IMR-90 (cell line): Measurements from ENCODE around the gene LDLRAD4. TPM values are rescaled to one million over a fixed set of nuclear protein-coding genes. Genes with fewer than 3 reads are reported as not detected.
A peak's percentile ranks its signal among the peaks of the same experiment; 100 is the strongest.

Experiments used
- ATAC-seq: fragments of 200-7000 bp; cut with Tn5 transposase; 2 replicates; pipeline ENCODE4 v1.9.1; 2020; ENCODE audit warnings: low read depth, mild to moderate bottlenecking, moderate library complexity
- BruUV-seq: library from RNA; stranded (reverse); fragments of 400-500 nt; replicated peaks from 2 replicates; lab custom pipeline; 2021; lab: Mats Ljungman, UMichigan
- CTCF ChIA-PET: fragments of 300-600 bp; formaldehyde crosslinking; extraction: SDS; loops from one replicate; lab custom pipeline; 2021; ENCODE audit warnings: antibody characterized with exemption; lab: Yijun Ruan, JAX
- POLR2A ChIA-PET: fragments of 300-600 bp; sonication (Branson Sonifier 250); formaldehyde crosslinking; loops from one replicate; lab custom pipeline; 2022; ENCODE audit warnings: antibody characterized with exemption; ENCODE audit not compliant: unreplicated experiment; lab: Charles Lee
- DNase-seq: peaks from one replicate; pipeline ENCODE4 v3.0.0; 2013
- H2AFZ ChIP-seq: replicated peaks from 2 replicates; pipeline ENCODE3; 2013; ENCODE audit warnings: low read length, mild to moderate bottlenecking; ENCODE audit not compliant: poor library complexity
- H2AK5ac ChIP-seq: 2 replicates; pipeline ENCODE4 v1.6.1; 2013; ENCODE audit warnings: low read depth, low read length, inconsistent platforms
- H2AK9ac ChIP-seq: replicated peaks from 2 replicates; pipeline ENCODE3; 2013; ENCODE audit warnings: mild to moderate bottlenecking, low read depth, low read length, moderate library complexity; ENCODE audit not compliant: poor library complexity
- H2BK120ac ChIP-seq: 2 replicates; pipeline ENCODE4 v1.6.1; 2013; ENCODE audit warnings: low read depth, low read length, inconsistent platforms
- H2BK15ac ChIP-seq: 3 replicates; pipeline ENCODE4 v1.6.1; 2013; ENCODE audit warnings: low read depth, low read length, inconsistent platforms
- H2BK20ac ChIP-seq: 2 replicates; pipeline ENCODE4 v1.6.1; 2013; ENCODE audit warnings: low read depth, mild to moderate bottlenecking, inconsistent platforms, low read length, moderate library complexity
- H2BK5ac ChIP-seq: 2 replicates; pipeline ENCODE4 v1.6.1; 2013; ENCODE audit warnings: mild to moderate bottlenecking, low read depth, low read length, inconsistent platforms; ENCODE audit not compliant: poor library complexity, severe bottlenecking
- H3K14ac ChIP-seq: replicated peaks from 2 replicates; pipeline ENCODE4 v1.6.1; 2013; ENCODE audit warnings: low read depth, low read length, inconsistent platforms
- H3K18ac ChIP-seq: 2 replicates; pipeline ENCODE4 v1.6.1; 2013; ENCODE audit warnings: low read depth, low read length, control low read depth
- H3K23ac ChIP-seq: 2 replicates; pipeline ENCODE4 v1.6.1; 2013; ENCODE audit warnings: low read depth, low read length, inconsistent platforms
- H3K27ac ChIP-seq: 2 replicates; pipeline ENCODE4 v1.5.1; 2013; ENCODE audit warnings: mild to moderate bottlenecking, control low read depth, low read length; ENCODE audit not compliant: insufficient read depth
- H3K27me3 ChIP-seq: 2 replicates; pipeline ENCODE4 v1.6.1; 2013; ENCODE audit warnings: low read length; ENCODE audit not compliant: control insufficient read depth, insufficient read depth
- H3K36me3 ChIP-seq: 2 replicates; pipeline ENCODE4 v1.6.1; 2013; ENCODE audit warnings: low read length, mixed read lengths; ENCODE audit not compliant: control insufficient read depth, insufficient read depth
- H3K4ac ChIP-seq: 2 replicates; pipeline ENCODE4 v1.6.1; 2013; ENCODE audit warnings: low read depth, low read length, inconsistent platforms
- H3K4me1 ChIP-seq: 2 replicates; pipeline ENCODE4 v1.6.1; 2013; ENCODE audit warnings: low read length, mixed read lengths; ENCODE audit not compliant: control insufficient read depth, insufficient read depth
- H3K4me2 ChIP-seq: 2 replicates; pipeline ENCODE4 v1.6.1; 2013; ENCODE audit warnings: low read depth, mild to moderate bottlenecking, control low read depth, low read length, moderate library complexity
- H3K4me3 ChIP-seq: 2 replicates; pipeline ENCODE4 v1.5.1; 2013; ENCODE audit warnings: low read depth, mild to moderate bottlenecking, control low read depth, low read length, moderate library complexity; ENCODE audit not compliant: insufficient read depth
- H3K56ac ChIP-seq: 2 replicates; pipeline ENCODE4 v1.6.1; 2013; ENCODE audit warnings: low read length, inconsistent platforms; ENCODE audit not compliant: insufficient read depth; ENCODE audit errors: extremely low read depth
- H3K79me1 ChIP-seq, 2 experiments: 2 replicates each; pipeline ENCODE4 v1.6.1; 2013; ENCODE audit warnings: low read length in 2 of 2, inconsistent platforms in 1 of 2, low read depth in 1 of 2
- H3K9ac ChIP-seq: 2 replicates; pipeline ENCODE4 v1.6.1; 2013; ENCODE audit warnings: low read depth, low read length, control low read depth
- H3K9me1 ChIP-seq: 2 replicates; pipeline ENCODE4 v1.6.1; 2013; ENCODE audit warnings: low read length, inconsistent platforms; ENCODE audit not compliant: insufficient read depth
- H3K9me3 ChIP-seq: 2 replicates; pipeline ENCODE4 v1.6.1; 2013; ENCODE audit warnings: low read length; ENCODE audit not compliant: control insufficient read depth, insufficient read depth
- H4K20me1 ChIP-seq: 2 replicates; pipeline ENCODE4 v1.6.1; 2013; ENCODE audit warnings: low read length, inconsistent platforms; ENCODE audit not compliant: insufficient read depth
- H4K5ac ChIP-seq: 2 replicates; pipeline ENCODE4 v1.6.1; 2013; ENCODE audit warnings: mild to moderate bottlenecking, low read depth, low read length, control low read depth
- H4K8ac ChIP-seq, 2 experiments: 2 replicates each; pipeline ENCODE4 v1.6.1; 2013; ENCODE audit warnings: low read depth in 2 of 2, low read length in 2 of 2, control low read depth in 1 of 2, inconsistent platforms in 1 of 2
- H4K91ac ChIP-seq: 2 replicates; pipeline ENCODE4 v1.6.1; 2013; ENCODE audit warnings: low read depth, low read length, inconsistent platforms; ENCODE audit not compliant: insufficient read depth
- CHD1 ChIP-seq: IDR thresholded peaks from 2 replicates; pipeline ENCODE4 v1.6.1; 2012; ENCODE audit warnings: low read depth, low read length, improper control_type of control experiment
- CTCF ChIP-seq: conservative IDR thresholded peaks from 2 replicates; pipeline ENCODE4 v1.5.1; 2012; ENCODE audit warnings: mild to moderate bottlenecking, low read depth, low read length, improper control_type of control experiment
- ELK1 ChIP-seq: fragments of 150-350 bp; IDR thresholded peaks from 2 replicates; pipeline ENCODE4 v1.6.1; 2016; ENCODE audit warnings: low read depth, mild to moderate bottlenecking, low read length, moderate library complexity, borderline replicate concordance
- FOS ChIP-seq: fragments of 150-350 bp; IDR thresholded peaks from 2 replicates; pipeline ENCODE4 v1.6.1; 2016; ENCODE audit warnings: low read depth, low read length
- MAFK ChIP-seq: IDR thresholded peaks from 2 replicates; pipeline ENCODE4 v1.6.1; 2012; ENCODE audit warnings: low read depth, low read length, improper control_type of control experiment
- MXI1 ChIP-seq: IDR thresholded peaks from 2 replicates; pipeline ENCODE4 v1.6.1; 2012; ENCODE audit warnings: low read depth, mild to moderate bottlenecking, low read length, moderate library complexity, borderline replicate concordance
- RAD21 ChIP-seq: IDR thresholded peaks from 2 replicates; pipeline ENCODE4 v1.6.1; 2012; ENCODE audit warnings: low read length, improper control_type of control experiment
- RCOR1 ChIP-seq: IDR thresholded peaks from 2 replicates; pipeline ENCODE4 v1.6.1; 2012; ENCODE audit warnings: mild to moderate bottlenecking, low read length, improper control_type of control experiment; ENCODE audit not compliant: insufficient replicate concordance
- SMC3 ChIP-seq: fragments of 150-350 bp; IDR thresholded peaks from 2 replicates; pipeline ENCODE4 v1.6.1; 2016; ENCODE audit warnings: low read depth, mild to moderate bottlenecking, antibody characterized with exemption, low read length, moderate library complexity
- USF2 ChIP-seq: fragments of 150-350 bp; IDR thresholded peaks from 2 replicates; pipeline ENCODE4 v1.6.1; 2017; ENCODE audit warnings: mild to moderate bottlenecking, antibody characterized with exemption, low read length, low read depth
- WGBS, 2 experiments: methylation state at CpG; one replicate each; pipeline versions ENCODE4 v1.1.5 to v1.1.7; 2013; ENCODE audit warnings: missing lambda C conversion rate in 2 of 2; ENCODE audit not compliant: insufficient read length in 1 of 2; ENCODE audit errors: extremely low coverage in 2 of 2; 5-methylcytosine and 5-hydroxymethylcytosine counted together
- dilution Hi-C: fragments of 300-500 bp; cut with HindIII; formaldehyde crosslinking; loops from one replicate; pipeline ENCODE4 v1.14.3; 2018; ENCODE audit warnings: low sequenced_read_pairs; ENCODE audit not compliant: unreplicated experiment
- in situ Hi-C: fragments of 300-500 bp; cut with MboI; formaldehyde crosslinking; loops from 3 replicates; pipeline ENCODE4 v1.14.3; 2019; ENCODE audit warnings: low sequenced_read_pairs, inconsistent platforms, mixed read lengths
- intact Hi-C: fragments of 100-400 bp; cut with micrococcal nuclease; formaldehyde crosslinking; loops from 2 replicates; pipeline ENCODE4 v1.10.0; 2022
- polyA plus RNA-seq, 3 experiments: library from polyadenylated mRNA; depleted of rRNA; stranded (reverse); fragments of >200 nt; gene quantifications; 2 replicates each; pipeline ENCODE4 v1.2.3, GENCODE V29; 2012; ENCODE audit warnings: low replicate concordance in 1 of 3
- total RNA-seq: library from RNA; depleted of rRNA; stranded (reverse); fragments of >200 nt; gene quantifications from 2 replicates; pipeline ENCODE4 v1.2.3, GENCODE V29; 2012

The LDLRAD4 gene
- total and polyA plus RNA-seq, 2 of the 4 experiments (the other 2 are of a cell fraction), result not detected

GRCh38 chr18:13356032-13356431 lies 137.5 kb downstream of the LDLRAD4 start:
- H3K18ac ChIP-seq, result no peak overlapping the region
- H2BK15ac ChIP-seq, result no peak overlapping the region
- H3K23ac ChIP-seq, result no peak overlapping the region
- BruUV-seq, result no TSS peak
- no peak for DNase-seq
- no peak for ATAC-seq
- H2AK5ac ChIP-seq, result no peak overlapping the region
- H3K27me3 ChIP-seq, result no peaks in the 10 kb centered on the region
- no peak overlapping the region for H3K56ac ChIP-seq
- no peak overlapping the region for H3K4ac ChIP-seq
- no peak overlapping the region for H3K27ac ChIP-seq
- H4K8ac ChIP-seq, result no peak overlapping the region
- H2BK20ac ChIP-seq, result no peak overlapping the region
- no peak overlapping the region for H3K14ac ChIP-seq
- H3K9me1 ChIP-seq, result no peaks in the 10 kb centered on the region
- H3K4me1 ChIP-seq, result no peaks in the 10 kb centered on the region
- TF ChIP-seq SMC3 (no peak), MXI1 (no peak), CTCF (no peak), RCOR1 (no peak), RAD21 (no peak), FOS (no peak), CHD1 (no peak), ELK1 (no peak), USF2 (no peak), MAFK (no peak)
- H3K9me3 ChIP-seq, result no peaks in the 10 kb centered on the region
- no peak overlapping the region for H2BK120ac ChIP-seq
- H2AK9ac ChIP-seq, result no peak overlapping the region
- dilution Hi-C loops (no loop called here), intact Hi-C loops (no loop called here), in situ Hi-C loops (no loop called here)
- H3K79me1 ChIP-seq, result no peaks in the 10 kb centered on the region
- H3K4me2 ChIP-seq, result no peak overlapping the region
- no peak overlapping the region for H2BK5ac ChIP-seq
- CTCF ChIA-PET, result interaction anchor here (1.0 kb wide), 1 partner anchor 140 kb away, joined by 3 read pairs; no protein-coding TSS in a partner anchor
- no peaks in the 10 kb centered on the region for H3K36me3 ChIP-seq
- no peak overlapping the region for H4K5ac ChIP-seq
- 100% methylated on average over 1 of the region's 6 CpGs; no CpG with 5 or more reads in 1 of the 2 experiments for WGBS, 2 experiments
- no peak overlapping the region for H4K91ac ChIP-seq
- no peaks in the 10 kb centered on the region for H4K20me1 ChIP-seq
- H2AFZ ChIP-seq, result peak overlapping the region; percentile 10
- H3K4me3 ChIP-seq, result no peak overlapping the region
- POLR2A ChIA-PET, result no interaction called here
- H3K9ac ChIP-seq, result no peak overlapping the region
